IPS-NIHi7 (cell line): Measurements from ENCODE around the gene TRIO.

ENCODE experiments used
- DNase-seq: peaks from one replicate; pipeline ENCODE4 v3.0.0; 2012; ENCODE audit warnings: mixed read lengths; ENCODE audit errors: extremely low spot score

Gene TRIO

GRCh38 chr5:14507156-14507941 lies 364.2 kb downstream of the TRIO start:
- DNase-seq, result no peak

- no peak for DNase-seq
Observed at GRCh38 chr5:14508046-14508445, 364.9 kb downstream of the TRIO start.

GRCh38 chr5:14509556-14509955 lies 366.4 kb downstream of the TRIO start:
- DNase-seq, result no peak

GRCh38 chr5:14510156-14510734 lies 367.1 kb downstream of the TRIO start:
- no peak for DNase-seq

- DNase-seq, result no peak
Observed at GRCh38 chr5:14510880-14511279, 367.7 kb downstream of the TRIO start.

- DNase-seq, result no peak
Observed at GRCh38 chr5:14512574-14512973, 369.4 kb downstream of the TRIO start.

- no peak for DNase-seq
Observed at GRCh38 chr5:14513266-14513665, 370.1 kb downstream of the TRIO start.

- DNase-seq, result no peak
Observed at GRCh38 chr5:14516901-14517300, 373.8 kb downstream of the TRIO start.

GRCh38 chr5:14518638-14519037 lies 375.5 kb downstream of the TRIO start:
- DNase-seq, result no peak

GRCh38 chr5:14521748-14522147 lies 378.6 kb downstream of the TRIO start:
- no peak for DNase-seq

GRCh38 chr5:14522721-14523120 lies 379.6 kb downstream of the TRIO start:
- no peak for DNase-seq

GRCh38 chr5:14523243-14524034 lies 380.3 kb downstream of the TRIO start:
- DNase-seq, result no peak

- DNase-seq, result no peak
Observed at GRCh38 chr5:14525397-14525796, 382.3 kb downstream of the TRIO start.

- no peak for DNase-seq
Observed at GRCh38 chr5:14526493-14526892, 383.4 kb downstream of the TRIO start.

GRCh38 chr5:14528115-14528514 lies 385.0 kb downstream of the TRIO start:
- no peak for DNase-seq

GRCh38 chr5:14528926-14529325 lies 385.8 kb downstream of the TRIO start:
- DNase-seq, result no peak

GRCh38 chr5:14531668-14532067 lies 388.5 kb downstream of the TRIO start:
- DNase-seq, result no peak

- no peak for DNase-seq
Observed at GRCh38 chr5:14532180-14532579, 389.0 kb downstream of the TRIO start.

GRCh38 chr5:14534773-14535172 lies 391.6 kb downstream of the TRIO start:
- DNase-seq, result peak; percentile 36

GRCh38 chr5:14545308-14545707 lies 402.2 kb downstream of the TRIO start:
- DNase-seq, result no peak

GRCh38 chr5:14545862-14546261 lies 402.7 kb downstream of the TRIO start:
- DNase-seq, result no peak

GRCh38 chr5:14547666-14548065 lies 404.5 kb downstream of the TRIO start:
- no peak for DNase-seq

- no peak for DNase-seq
Observed at GRCh38 chr5:14551211-14551610, 408.1 kb downstream of the TRIO start.
